CD4-positive, alpha-beta memory T cell (primary cell): ENCODE measurements around the gene STXBP6. TPM values are rescaled to one million over a fixed set of nuclear protein-coding genes. Genes with fewer than 3 reads are reported as not detected.

Experiments
- CTCF ChIA-PET: fragments of 350-600 bp; sonication (Branson Sonifier 250); formaldehyde crosslinking; loops from one replicate; lab custom pipeline; 2021; ENCODE audit warnings: inconsistent platforms; ENCODE audit not compliant: partially characterized antibody; lab: Charles Lee
- POLR2A ChIA-PET: fragments of 350-600 bp; sonication (Branson Sonifier 250); formaldehyde crosslinking; loops from one replicate; lab custom pipeline; 2021; ENCODE audit not compliant: partially characterized antibody; lab: Charles Lee
- DNase-seq, 5 donors: peaks; one replicate each; pipeline versions ENCODE4 v3.0.0 to v3.0.0-alpha.2; 2020 to 2022; ENCODE audit warnings: mixed read lengths in 1 of 5
- H3K27ac ChIP-seq: one replicate; pipeline ENCODE4 v1.7.0; 2013; ENCODE audit warnings: low read depth, low read length
- H3K27me3 ChIP-seq: 2 replicates; pipeline ENCODE4 v1.7.0; 2013; ENCODE audit warnings: mild to moderate bottlenecking, low read length, moderate library complexity; ENCODE audit not compliant: insufficient read depth
- H3K36me3 ChIP-seq: 2 replicates; pipeline ENCODE4 v1.7.0; 2013; ENCODE audit warnings: mild to moderate bottlenecking, low read length, moderate library complexity; ENCODE audit not compliant: insufficient read depth
- H3K4me1 ChIP-seq: 2 replicates; pipeline ENCODE4 v1.7.0; 2013; ENCODE audit warnings: mild to moderate bottlenecking, low read length, moderate library complexity; ENCODE audit not compliant: insufficient read depth
- H3K4me3 ChIP-seq, 2 donors: one replicate each; pipeline ENCODE4 v1.7.0; 2013; ENCODE audit warnings: low read length in 2 of 2, mild to moderate bottlenecking in 1 of 2
- H3K9me3 ChIP-seq, 2 donors: one replicate each; pipeline ENCODE4 v1.7.0; 2013; ENCODE audit warnings: low read length in 2 of 2, control low read depth in 1 of 2; ENCODE audit not compliant: control insufficient read depth in 1 of 2
- H3K27ac Mint-ChIP-seq, 7 donors: one replicate each; pipeline ENCODE4 v1.8.0; 2020 to 2021; ENCODE audit warnings: mixed read lengths in 7 of 7, mild to moderate bottlenecking in 6 of 7, inconsistent platforms in 3 of 7, moderate library complexity in 3 of 7
- H3K27me3 Mint-ChIP-seq, 2 donors: one replicate each; pipeline ENCODE4 v1.8.0; 2020 to 2021; ENCODE audit warnings: mixed read lengths in 2 of 2
- H3K36me3 Mint-ChIP-seq, 2 donors: one replicate each; pipeline ENCODE4 v1.8.0; 2020 to 2021; ENCODE audit warnings: mixed read lengths in 2 of 2, inconsistent platforms in 1 of 2, mild to moderate bottlenecking in 1 of 2
- H3K4me1 Mint-ChIP-seq, 4 donors: one replicate each; pipeline ENCODE4 v1.8.0; 2020 to 2021; ENCODE audit warnings: mixed read lengths in 4 of 4, mild to moderate bottlenecking in 1 of 4
- H3K4me3 Mint-ChIP-seq, 8 donors: one replicate each; pipeline ENCODE4 v1.8.0; 2020 to 2021; ENCODE audit warnings: mixed read lengths in 8 of 8, mild to moderate bottlenecking in 7 of 8, moderate library complexity in 6 of 8, inconsistent platforms in 3 of 8
- H3K9me3 Mint-ChIP-seq, 8 donors: one replicate each; pipeline ENCODE4 v1.8.0; 2020 to 2021; ENCODE audit warnings: mixed read lengths in 8 of 8, mild to moderate bottlenecking in 5 of 8, inconsistent platforms in 3 of 8, moderate library complexity in 1 of 8
- intact Hi-C: fragments of 100-400 bp; cut with micrococcal nuclease; formaldehyde crosslinking; loops from one replicate; pipeline ENCODE4 v1.15.1; 2023
- polyA plus RNA-seq, 2 donors: library from polyadenylated mRNA; unstranded; fragments of 300-500 nt; fragmentation: Illumina TruSeq; gene quantifications; one replicate each; pipeline ENCODE4 v1.2.3, GENCODE V29; 2021
- total RNA-seq, 2 experiments: library from RNA; stranded (reverse); gene quantifications; one replicate each; pipeline ENCODE4 v1.2.3, GENCODE V29; 2021

The STXBP6 gene
- total and polyA plus RNA-seq, 4 experiments from 2014 or later, result not detected

- Mint-ChIP-seq H3K4me3 (no peak overlapping the region), H3K36me3 (no peaks in the 10 kb centered on the region), H3K9me3 (peaks cover 0 to 4% (median 0%) of the 10 kb centered on the region in 8 donors), H3K27me3 (peaks cover 10 to 13% of the 10 kb centered on the region in 2 donors), H3K27ac (no peak overlapping the region), H3K4me1 (no peaks in the 10 kb centered on the region)
- no peaks in the 10 kb centered on the region for H3K27me3 ChIP-seq
- DNase-seq, result no peak
- intact Hi-C loops, result no loop called here
- H3K4me3 ChIP-seq, result no peak overlapping the region
- no peak overlapping the region for H3K27ac ChIP-seq
- H3K4me1 ChIP-seq, result no peaks in the 10 kb centered on the region
- H3K36me3 ChIP-seq, result no peaks in the 10 kb centered on the region
- ChIA-PET CTCF (no interaction called here), POLR2A (no interaction called here)
- no peaks in the 10 kb centered on the region for H3K9me3 ChIP-seq
Observed at GRCh38 chr14:25014440-25014839, 35.5 kb downstream of the STXBP6 start.

- intact Hi-C loops, result no loop called here
- Mint-ChIP-seq H3K4me1 (no peaks in the 10 kb centered on the region), H3K27ac (no peak overlapping the region), H3K36me3 (no peaks in the 10 kb centered on the region), H3K9me3 (peaks cover 0 to 6% (median 0%) of the 10 kb centered on the region in 8 donors), H3K27me3 (peaks cover 8 to 19% of the 10 kb centered on the region in 2 donors), H3K4me3 (no peak overlapping the region)
- H3K36me3 ChIP-seq, result no peaks in the 10 kb centered on the region
- no peaks in the 10 kb centered on the region for H3K4me1 ChIP-seq
- DNase-seq, result no peak
- H3K27ac ChIP-seq, result no peak overlapping the region
- H3K4me3 ChIP-seq, result no peak overlapping the region
- CTCF ChIA-PET, result no interaction called here
- H3K9me3 ChIP-seq, result no peaks in the 10 kb centered on the region
- POLR2A ChIA-PET, result no interaction called here
- no peaks in the 10 kb centered on the region for H3K27me3 ChIP-seq
Observed at GRCh38 chr14:25011095-25011494, 38.9 kb downstream of the STXBP6 start.

GRCh38 chr14:25010471-25010870 is 39.5 kb downstream of the STXBP6 start:
- H3K27ac Mint-ChIP-seq, result no peak overlapping the region
- no peaks in the 10 kb centered on the region for H3K27me3 ChIP-seq
- no peaks in the 10 kb centered on the region for H3K4me1 ChIP-seq
- POLR2A ChIA-PET, result no interaction called here
- H3K4me1 Mint-ChIP-seq, result no peaks in the 10 kb centered on the region
- intact Hi-C loops, result no loop called here
- H3K36me3 ChIP-seq, result no peaks in the 10 kb centered on the region
- peaks cover 0 to 6% (median 0%) of the 10 kb centered on the region in 8 donors for H3K9me3 Mint-ChIP-seq
- CTCF ChIA-PET, result no interaction called here
- no peak overlapping the region for H3K4me3 ChIP-seq
- DNase-seq, result no peak
- H3K27ac ChIP-seq, result no peak overlapping the region
- H3K36me3 Mint-ChIP-seq, result no peaks in the 10 kb centered on the region
- no peak overlapping the region for H3K4me3 Mint-ChIP-seq
- peaks cover 8 to 16% of the 10 kb centered on the region in 2 donors for H3K27me3 Mint-ChIP-seq
- H3K9me3 ChIP-seq, result no peaks in the 10 kb centered on the region

DNA sequence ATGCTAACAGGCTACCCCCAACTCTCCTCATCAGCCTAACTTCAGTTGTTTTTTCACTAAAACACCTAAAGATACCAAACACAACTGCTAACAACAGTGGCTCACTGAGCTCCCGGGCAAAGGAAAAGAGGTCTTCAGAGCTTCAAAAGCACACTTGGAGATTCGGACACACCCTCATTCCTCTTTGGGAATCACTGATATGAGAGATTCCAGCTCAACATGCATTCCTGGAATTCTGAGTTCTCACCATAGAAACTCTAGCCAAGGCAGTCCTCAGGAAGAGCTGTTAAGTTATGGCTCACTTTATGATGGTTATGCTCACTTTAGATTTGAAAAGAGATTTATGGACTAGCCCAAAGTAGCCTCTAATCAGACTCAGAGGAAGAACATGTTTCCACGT is 40.1 kb downstream of the STXBP6 start:
- no peak overlapping the region for H3K27ac Mint-ChIP-seq
- POLR2A ChIA-PET, result no interaction called here

GRCh38 chr14:25007832-25008231 is 42.1 kb downstream of the STXBP6 start:
- ChIA-PET POLR2A (no interaction called here), CTCF (no interaction called here)
- no peaks in the 10 kb centered on the region for H3K36me3 ChIP-seq
- Mint-ChIP-seq H3K4me1 (no peaks in the 10 kb centered on the region), H3K36me3 (no peaks in the 10 kb centered on the region), H3K4me3 (no peak overlapping the region), H3K27ac (no peak overlapping the region), H3K27me3 (peaks cover 5 to 16% of the 10 kb centered on the region in 2 donors), H3K9me3 (peaks cover 0 to 4% (median 0%) of the 10 kb centered on the region in 8 donors)
- no peaks in the 10 kb centered on the region for H3K9me3 ChIP-seq
- DNase-seq, result no peak
- H3K4me1 ChIP-seq, result no peaks in the 10 kb centered on the region
- no peaks in the 10 kb centered on the region for H3K27me3 ChIP-seq
- no peak overlapping the region for H3K27ac ChIP-seq
- H3K4me3 ChIP-seq, result no peak overlapping the region
- intact Hi-C loops, result no loop called here

More for the DNA sequence above, 40.1 kb downstream of the STXBP6 start:
- Mint-ChIP-seq H3K4me3 (no peak overlapping the region), H3K36me3 (no peaks in the 10 kb centered on the region), H3K27me3 (peaks cover 8 to 16% of the 10 kb centered on the region in 2 donors), H3K4me1 (no peaks in the 10 kb centered on the region), H3K9me3 (peaks cover 0 to 6% (median 0%) of the 10 kb centered on the region in 8 donors)
- H3K27me3 ChIP-seq, result no peaks in the 10 kb centered on the region
- H3K36me3 ChIP-seq, result no peaks in the 10 kb centered on the region
- DNase-seq, result no peak
- H3K9me3 ChIP-seq, result no peaks in the 10 kb centered on the region
- no peaks in the 10 kb centered on the region for H3K4me1 ChIP-seq
- H3K27ac ChIP-seq, result no peak overlapping the region
- no peak overlapping the region for H3K4me3 ChIP-seq
- intact Hi-C loops, result no loop called here
- CTCF ChIA-PET, result no interaction called here

DNA sequence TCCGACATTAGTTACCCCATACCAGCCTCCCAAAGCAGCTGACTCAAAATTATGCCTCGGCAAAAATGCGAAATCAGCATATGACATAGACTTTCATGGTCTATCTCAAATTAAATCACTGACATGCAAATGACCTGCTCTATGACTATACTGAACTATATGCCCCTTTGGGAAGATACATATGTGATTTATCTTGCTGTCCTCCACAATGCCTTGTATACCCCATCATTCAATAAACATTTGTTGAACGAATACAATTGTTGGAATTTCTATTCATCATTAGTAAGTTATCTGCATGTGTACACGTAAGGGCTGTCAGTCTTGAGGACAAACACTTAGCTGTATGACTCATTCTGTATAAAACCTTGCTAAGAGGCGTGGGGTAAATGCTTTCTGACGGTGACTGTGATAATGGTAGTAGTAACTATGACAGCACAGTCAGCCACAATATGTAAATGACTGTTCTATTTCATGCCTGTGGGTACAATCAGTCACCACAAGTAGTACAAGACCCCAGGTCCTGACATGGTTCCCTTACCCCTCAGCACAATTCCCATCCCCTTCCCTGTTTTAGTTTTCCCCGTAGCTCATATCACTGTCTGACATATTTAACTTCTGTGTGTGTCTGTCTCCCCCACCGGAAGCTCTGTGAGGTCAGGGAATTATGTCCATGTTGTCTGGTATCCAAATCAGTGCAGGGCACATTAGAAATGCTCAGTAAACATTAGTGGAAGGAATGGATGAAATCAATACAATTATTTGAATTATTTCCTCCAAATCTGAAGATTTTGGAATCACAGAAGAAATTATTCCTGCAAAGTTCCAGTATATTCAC is 42.8 kb downstream of the STXBP6 start:
- Histone ChIP-seq H3K36me3 (no peaks in the 10 kb centered on the region), H3K9me3 (no peaks in the 10 kb centered on the region), H3K27me3 (no peaks in the 10 kb centered on the region), H3K27ac (no peak overlapping the region), H3K4me1 (no peaks in the 10 kb centered on the region), H3K4me3 (no peak overlapping the region)
- H3K36me3 Mint-ChIP-seq, result no peaks in the 10 kb centered on the region
- CTCF ChIA-PET, result no interaction called here
- H3K4me1 Mint-ChIP-seq, result no peaks in the 10 kb centered on the region
- DNase-seq, result no peak
- H3K9me3 Mint-ChIP-seq, result peaks cover 0 to 4% (median 0%) of the 10 kb centered on the region in 8 donors
- peaks cover 5 to 16% of the 10 kb centered on the region in 2 donors for H3K27me3 Mint-ChIP-seq
- intact Hi-C loops, result no loop called here
- POLR2A ChIA-PET, result no interaction called here
- no peak overlapping the region for H3K4me3 Mint-ChIP-seq
- H3K27ac Mint-ChIP-seq, result no peak overlapping the region

- DNase-seq, result no peak
- intact Hi-C loops, result no loop called here
- Histone ChIP-seq H3K4me1 (no peaks in the 10 kb centered on the region), H3K27ac (no peak overlapping the region), H3K9me3 (no peaks in the 10 kb centered on the region), H3K4me3 (no peak overlapping the region), H3K27me3 (no peaks in the 10 kb centered on the region), H3K36me3 (no peaks in the 10 kb centered on the region)
- Mint-ChIP-seq H3K9me3 (peaks cover 0 to 4% (median 0%) of the 10 kb centered on the region in 8 donors), H3K27me3 (peaks cover 5 to 14% of the 10 kb centered on the region in 2 donors), H3K36me3 (no peaks in the 10 kb centered on the region), H3K4me1 (no peaks in the 10 kb centered on the region), H3K4me3 (no peak overlapping the region), H3K27ac (no peak overlapping the region)
- POLR2A ChIA-PET, result no interaction called here
- CTCF ChIA-PET, result no interaction called here
Observed at GRCh38 chr14:25006031-25006430, 43.9 kb downstream of the STXBP6 start.
